ENCODE data around the gene PPIF. TPM values are rescaled to one million over a fixed set of nuclear protein-coding genes. Genes with fewer than 3 reads are reported as not detected.
A peak's percentile ranks its signal among the peaks of the same experiment; 100 is the strongest.

The PPIF gene
- total RNA-seq, 6 experiments from 2014 or later = 53.7 to 106 (median 90.1) TPM

DNA sequence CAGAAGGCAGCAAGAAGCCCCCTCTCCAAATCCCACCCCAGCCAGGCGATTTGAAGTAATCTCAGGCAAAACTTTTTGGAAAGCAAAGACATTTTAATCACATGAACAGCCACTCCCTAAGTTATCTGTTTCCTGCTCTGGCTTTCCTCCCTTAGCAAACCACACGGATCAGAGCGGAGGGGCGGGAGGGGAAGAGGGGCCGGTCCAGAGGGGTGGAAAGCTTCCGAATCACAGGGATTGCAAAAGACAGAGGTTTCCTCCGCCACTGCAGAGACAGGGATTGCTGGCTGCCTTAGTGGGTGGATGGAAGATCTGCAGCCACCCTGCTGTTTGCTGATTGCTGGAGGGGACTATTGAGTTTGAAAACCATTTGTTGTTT is 57.0 kb downstream of the PPIF start:
- peaks cover 4 to 74% (median 28%) of the 10 kb centered on the region in 4 donors for H3K4me1 ChIP-seq
- H3K27ac ChIP-seq = peak overlapping the region in 2 of 3 donors; percentile 48 to 58
- WGBS (ENCODE audit: insufficient coverage, low coverage, low lambda C conversion rate, missing lambda C conversion rate) = 3% methylated on average over 6 of the region's 7 CpGs
- no peaks in the 10 kb centered on the region for H3K27me3 ChIP-seq
- intact Hi-C loops (cut with DNase I) = no loop called here
- H3K9me3 ChIP-seq = no peaks in the 10 kb centered on the region
- peak; percentile 8 to 27 (median 23) for ATAC-seq
- H3K4me3 ChIP-seq = no peak overlapping the region
- TF ChIP-seq POLR2A (IDR thresholded peaks at IDR 0.05) = no peak
- TF ChIP-seq, protein P1, sequence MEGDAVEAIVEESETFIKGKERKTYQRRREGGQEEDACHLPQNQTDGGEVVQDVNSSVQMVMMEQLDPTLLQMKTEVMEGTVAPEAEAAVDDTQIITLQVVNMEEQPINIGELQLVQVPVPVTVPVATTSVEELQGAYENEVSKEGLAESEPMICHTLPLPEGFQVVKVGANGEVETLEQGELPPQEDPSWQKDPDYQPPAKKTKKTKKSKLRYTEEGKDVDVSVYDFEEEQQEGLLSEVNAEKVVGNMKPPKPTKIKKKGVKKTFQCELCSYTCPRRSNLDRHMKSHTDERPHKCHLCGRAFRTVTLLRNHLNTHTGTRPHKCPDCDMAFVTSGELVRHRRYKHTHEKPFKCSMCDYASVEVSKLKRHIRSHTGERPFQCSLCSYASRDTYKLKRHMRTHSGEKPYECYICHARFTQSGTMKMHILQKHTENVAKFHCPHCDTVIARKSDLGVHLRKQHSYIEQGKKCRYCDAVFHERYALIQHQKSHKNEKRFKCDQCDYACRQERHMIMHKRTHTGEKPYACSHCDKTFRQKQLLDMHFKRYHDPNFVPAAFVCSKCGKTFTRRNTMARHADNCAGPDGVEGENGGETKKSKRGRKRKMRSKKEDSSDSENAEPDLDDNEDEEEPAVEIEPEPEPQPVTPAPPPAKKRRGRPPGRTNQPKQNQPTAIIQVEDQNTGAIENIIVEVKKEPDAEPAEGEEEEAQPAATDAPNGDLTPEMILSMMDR (IDR thresholded peaks at IDR 0.05) = no peak
- peak; percentile 51 to 74 (median 72) for DNase-seq
- no peaks in the 10 kb centered on the region for H3K36me3 ChIP-seq

GRCh38 chr10:79404690-79405131 is 57.4 kb downstream of the PPIF start:
- H3K4me1 ChIP-seq = peaks cover 4 to 74% (median 26%) of the 10 kb centered on the region in 4 donors
- peak overlapping the region in 1 of 3 donors; percentile 58 for H3K27ac ChIP-seq
- DNase-seq = peak in 2 of 3 donors; percentile 33 to 45

More at GRCh38 chr10:79404690-79405131, 57.4 kb downstream of the PPIF start:
- no peak for ATAC-seq
- no peaks in the 10 kb centered on the region for H3K9me3 ChIP-seq
- no peaks in the 10 kb centered on the region for H3K27me3 ChIP-seq
- intact Hi-C loops (cut with DNase I) = no loop called here
- H3K4me3 ChIP-seq = no peak overlapping the region
- no peak for TF ChIP-seq POLR2A (IDR thresholded peaks at IDR 0.05)
- TF ChIP-seq, protein P1 (IDR thresholded peaks at IDR 0.05) = no peak
- 10% methylated on average over 2 of the region's 5 CpGs for WGBS (ENCODE audit: insufficient coverage, low coverage, low lambda C conversion rate, missing lambda C conversion rate)
- no peaks in the 10 kb centered on the region for H3K36me3 ChIP-seq

Other genes starting within 250 kb of the PPIF start
- gene ZCCHC24, start 98.2 kb downstream of the PPIF start, total RNA-seq = 10 to 100 TPM; 19.8 to 33.6 (median 22.7) TPM
- under 1 TPM in 5 of 6 experiments, not detected in 1; 0.31 to 0.54 (median 0.44) TPM for gene EIF5AL1, start 165.1 kb downstream of the PPIF start, total RNA-seq
- under 1 TPM in 3 of 6 experiments, not detected in 3; 0.12 to 0.95 (median 0.42) TPM for gene SFTPA2, start 212.9 kb downstream of the PPIF start, total RNA-seq